ENCODE data around the gene ARHGEF37. TPM values are rescaled to one million over a fixed set of nuclear protein-coding genes. Genes with fewer than 3 reads are reported as not detected.

ARHGEF37 gene
- total and polyA plus RNA-seq, 2 of the 8 experiments (the other 6 are each of a cell fraction or from before 2014, with no cell fraction given), result 0.21 to 0.48 TPM

GRCh38 chr5:149675610-149676201 is 94.4 kb downstream of the ARHGEF37 start:
- CTCF ChIA-PET (ENCODE audit: partially characterized antibody), result interaction anchor here (1.2 kb wide), 1 partner anchor 19 kb away, joined by 7 read pairs; no protein-coding TSS in a partner anchor
- WGBS, 2 experiments (ENCODE audit: extremely low coverage in 1 of 2, insufficient coverage in 1 of 2, insufficient read length in 1 of 2, insufficient replicate concordance in 2 of 2, low coverage in 1 of 2, low lambda C conversion rate in 2 of 2, missing lambda C conversion rate in 1 of 2), result 80% methylated on average over 12 of the region's 12 CpGs; no CpG with 5 or more reads in 1 of the 2 experiments
- TF ChIP-seq RAD21 (IDR thresholded peaks at IDR 0.05 in 1 of 2, conservative IDR thresholded peaks at IDR 0.05 in 1 of 2; ENCODE audit: low read depth in 2 of 2, low read length in 2 of 2), result no peak
- no peak for TF ChIP-seq HDAC6 (IDR thresholded peaks at IDR 0.05; ENCODE audit: low read depth, low read length)
- TF ChIP-seq POLR2AphosphoS5 (IDR thresholded peaks at IDR 0.05; ENCODE audit: low read depth, low read length), result no peak
- TF ChIP-seq CTBP2 (IDR thresholded peaks at IDR 0.05; ENCODE audit: borderline replicate concordance, insufficient read depth, insufficient read length, low read length), result no peak
- TF ChIP-seq GABPA (IDR thresholded peaks at IDR 0.05; ENCODE audit: borderline replicate concordance, insufficient read depth, low read length), result no peak
- TF ChIP-seq TAF1 (IDR thresholded peaks at IDR 0.05; ENCODE audit: low read depth, low read length), result no peak
- TF ChIP-seq KDM4A (IDR thresholded peaks at IDR 0.05; ENCODE audit: low read depth, low read length, severe bottlenecking), result no peak
- no peak for TF ChIP-seq EZH2 (IDR thresholded peaks at IDR 0.05; ENCODE audit: low read depth, low read length, severe bottlenecking)
- TF ChIP-seq MAX (IDR thresholded peaks at IDR 0.05), result no peak
- TF ChIP-seq POU5F1 (IDR thresholded peaks at IDR 0.05; ENCODE audit: low read depth, low read length), result no peak
- no peak for TF ChIP-seq BACH1 (IDR thresholded peaks at IDR 0.05; ENCODE audit: low read length)
- no peak for TF ChIP-seq CREB1 (IDR thresholded peaks at IDR 0.05)

More at GRCh38 chr5:149675610-149676201, 94.4 kb downstream of the ARHGEF37 start:
- Histone ChIP-seq H3K23ac (ENCODE audit: insufficient read length) (no peak overlapping the region), H2BK20ac (ENCODE audit: low read length) (no peak overlapping the region), H2AFZ (ENCODE audit: low read length) (peak overlapping the region; percentile 24; the same call in 1 of the 2 replicates), H2BK120ac (replicated peaks; ENCODE audit: low read depth, low read length) (no peak overlapping the region), H4K8ac (ENCODE audit: extremely low read depth, insufficient read depth, low read length) (no peak overlapping the region), H3K4ac (replicated peaks; ENCODE audit: insufficient read length, low read depth, low read length) (no peak overlapping the region), H2AK5ac (ENCODE audit: low read depth, low read length) (no peak overlapping the region), H3K4me1 (replicated peaks in 1 of 4; ENCODE audit: control insufficient read depth in 3 of 4, insufficient read depth in 4 of 4, low read length in 3 of 4) (no peaks in the 10 kb centered on the region; a peak in 1 of 7 replicates), H3K4me2 (ENCODE audit: insufficient read depth in 1 of 2, low read depth in 2 of 2, low read length in 2 of 2) (no peak overlapping the region), H3K4me3 (ENCODE audit: extremely low read depth in 1 of 4, insufficient read depth in 2 of 4, low read depth in 3 of 4, low read length in 4 of 4) (no peak overlapping the region), H2BK12ac (ENCODE audit: low read depth, low read length) (no peak overlapping the region), H2BK15ac (ENCODE audit: low read length) (no peak overlapping the region), H3K56ac (replicated peaks; ENCODE audit: insufficient read length, low read depth, low read length) (no peak overlapping the region), H4K5ac (ENCODE audit: insufficient read length, low read depth, low read length) (no peak overlapping the region), H3K27ac (ENCODE audit: low read depth, low read length) (no peak overlapping the region), H3K79me1 (ENCODE audit: low read depth, low read length) (no peaks in the 10 kb centered on the region), H3K36me3 (ENCODE audit: control insufficient read depth in 2 of 4, insufficient read depth in 4 of 4, low read length in 3 of 4) (no peaks in the 10 kb centered on the region), H3K14ac (ENCODE audit: insufficient read length) (no peak overlapping the region), H2BK5ac (ENCODE audit: low read depth, low read length) (no peak overlapping the region; the same call in 1 of the 2 replicates), H3K9ac (replicated peaks in 1 of 4; ENCODE audit: extremely low read depth in 1 of 4, low read depth in 3 of 4, low read length in 3 of 4) (no peak overlapping the region), H3K23me2 (ENCODE audit: low read depth, low read length) (no peaks in the 10 kb centered on the region; the same call in 1 of the 2 replicates), H3K27me3 (replicated peaks in 1 of 4; ENCODE audit: control insufficient read depth in 3 of 4, extremely low read depth in 1 of 4, insufficient read depth in 3 of 4, low read length in 3 of 4) (no peaks in the 10 kb centered on the region), H4K20me1 (replicated peaks in 1 of 2; ENCODE audit: control insufficient read depth in 1 of 2, insufficient read depth in 2 of 2, low read length in 2 of 2) (no peaks in the 10 kb centered on the region), H3K79me2 (ENCODE audit: control insufficient read depth in 1 of 2, insufficient read depth in 2 of 2, low read length in 2 of 2) (no peaks in the 10 kb centered on the region), H3K18ac (ENCODE audit: extremely low read depth, low read length) (no peak overlapping the region), H4K91ac (replicated peaks; ENCODE audit: insufficient read length, low read length) (no peak overlapping the region), H3K9me3 (ENCODE audit: insufficient read depth in 2 of 2, low read depth in 1 of 2, low read length in 1 of 2) (peaks cover 0 to 6% of the 10 kb centered on the region in 2 experiments; a peak in 2 of 4 replicates)
- POLR2A ChIA-PET (ENCODE audit: partially characterized antibody), result no interaction called here
- FAIRE-seq (no peak), DNase-seq (ENCODE audit: low read depth in 1 of 2, low spot score in 2 of 2) (no peak)
